HepG2 (cell line): Measurements from ENCODE around the gene MFGE8. TPM values are rescaled to one million over a fixed set of nuclear protein-coding genes. Genes with fewer than 3 reads are reported as not detected.

Experiments
- CHD4 ChIP-seq: fragments of 200-600 bp; sonication (generic); IDR thresholded peaks from 2 replicates; pipeline ENCODE4 v1.7.0; 2017; ENCODE audit warnings: mild to moderate bottlenecking, low read length, borderline replicate concordance
- DR1 ChIP-seq: sonication (generic); formaldehyde crosslinking; IDR thresholded peaks from 2 replicates; pipeline ENCODE4 v1.8.0; 2021; ENCODE audit warnings: mild to moderate bottlenecking, missing genetic modification reagents, inconsistent platforms
- ELF3 ChIP-seq: IDR thresholded peaks from 2 replicates; pipeline ENCODE4 v1.6.1; 2016; ENCODE audit warnings: missing genetic modification reagents, missing compliant biosample characterization
- KDM1A ChIP-seq: IDR thresholded peaks from 2 replicates; pipeline ENCODE4 v1.6.1; 2016; ENCODE audit warnings: missing compliant biosample characterization
- MBNL3 ChIP-seq: fragments of 250-450 bp; sonication (Bioruptor Pico); conservative IDR thresholded peaks from 2 replicates; pipeline ENCODE4 v1.8.0; 2022; ENCODE audit warnings: mild to moderate bottlenecking, inconsistent platforms
- NR2F6 ChIP-seq, 2 experiments: IDR thresholded peaks; 2 replicates each; pipeline ENCODE4 v1.6.1; 2016; ENCODE audit warnings: antibody characterized with exemption in 1 of 2, mild to moderate bottlenecking in 1 of 2
- PAWR ChIP-seq: sonication (generic); formaldehyde crosslinking; IDR thresholded peaks from 2 replicates; pipeline ENCODE4 v1.4.0; 2020; ENCODE audit warnings: missing genetic modification reagents, mild to moderate bottlenecking, borderline replicate concordance
- PHF5A ChIP-seq: IDR thresholded peaks from one replicate; pipeline ENCODE4 v1.6.1; 2018; ENCODE audit warnings: low read depth, missing genetic modification reagents; ENCODE audit not compliant: unreplicated experiment
- POLR2A ChIP-seq, 2 experiments: IDR thresholded peaks; 2 replicates each; pipeline ENCODE4 v1.6.1; 2011; ENCODE audit warnings: low read depth in 2 of 2, low read length in 2 of 2, mild to moderate bottlenecking in 1 of 2, moderate library complexity in 1 of 2; ENCODE audit not compliant: insufficient read depth in 1 of 2
- SIN3B ChIP-seq: fragments of 150-350 bp; IDR thresholded peaks from 2 replicates; pipeline ENCODE4 v1.6.1; 2014; ENCODE audit warnings: low read length
- SNRNP70 ChIP-seq: fragments of 200-400 bp; formaldehyde crosslinking; IDR thresholded peaks from 2 replicates; pipeline ENCODE4 v1.6.1; 2017; ENCODE audit warnings: mild to moderate bottlenecking, low read depth, low read length, moderate library complexity
- XRCC5 ChIP-seq: fragments of 200-400 bp; formaldehyde crosslinking; optimal IDR thresholded peaks from 2 replicates; pipeline ENCODE3; 2017; ENCODE audit warnings: mild to moderate bottlenecking, low read length
- ZBTB42 ChIP-seq: sonication (generic); formaldehyde crosslinking; IDR thresholded peaks from 2 replicates; pipeline ENCODE4 v1.5.0; 2020; ENCODE audit warnings: mild to moderate bottlenecking, missing genetic modification reagents
- ZNF24 ChIP-seq: fragments of 450-650 bp; IDR thresholded peaks from 2 replicates; pipeline ENCODE4 v1.6.1; 2017; ENCODE audit warnings: antibody characterized with exemption, mild to moderate bottlenecking
- ZNF451 ChIP-seq: sonication (generic); formaldehyde crosslinking; IDR thresholded peaks from 2 replicates; pipeline ENCODE4 v1.5.0; 2020; ENCODE audit warnings: mild to moderate bottlenecking, missing genetic modification reagents
- ZNF589 ChIP-seq: sonication (generic); formaldehyde crosslinking; conservative IDR thresholded peaks from 2 replicates; pipeline ENCODE4 v1.8.0; 2022; ENCODE audit warnings: mild to moderate bottlenecking, moderate library complexity, missing genetic modification reagents
- ZNF644 ChIP-seq: IDR thresholded peaks from 2 replicates; pipeline ENCODE4 v1.6.1; 2016; ENCODE audit warnings: low read depth
- ZNF788 ChIP-seq: sonication (generic); formaldehyde crosslinking; IDR thresholded peaks from 2 replicates; pipeline ENCODE4 v1.5.0; 2020; ENCODE audit warnings: mild to moderate bottlenecking, missing genetic modification reagents, borderline replicate concordance
- polyA plus RNA-seq, 8 experiments: library from polyadenylated mRNA; depleted of rRNA in 3 of 8; stranded (reverse) in 7 of 8; unstranded in 1 of 8; fragments of >200 nt; fragmentation: Illumina TruSeq in 4 of 8; extraction: Trizol in 4 of 8; gene quantifications; 2 replicates each; pipeline versions ENCODE4 v1.2.1 to v1.2.3, GENCODE V29; 2011 to 2016; ENCODE audit warnings: low read depth in 4 of 8, missing spikeins in 1 of 8, mixed read lengths in 1 of 8; ENCODE audit not compliant: insufficient read depth in 1 of 8
- total RNA-seq, 5 experiments: library from RNA; depleted of rRNA; stranded (reverse); fragments of >200 nt; fragmentation: Illumina TruSeq; extraction: Trizol; gene quantifications; 2 replicates each; pipeline ENCODE4 v1.2.3, GENCODE V29; 2016; ENCODE audit warnings: low read depth in 1 of 5
- TF ChIP-seq, protein P1 (sequence below): sonication (generic); formaldehyde crosslinking; IDR thresholded peaks from 2 replicates; pipeline ENCODE4 v1.5.1; 2020; ENCODE audit warnings: mild to moderate bottlenecking, moderate library complexity, missing genetic modification reagents
- TF ChIP-seq, protein P2 (sequence below): sonication (generic); formaldehyde crosslinking; IDR thresholded peaks from 2 replicates; pipeline ENCODE4 v1.8.0; 2023; ENCODE audit warnings: mild to moderate bottlenecking, missing genetic modification reagents
- TF ChIP-seq, protein P3 (sequence below), 2 experiments: fragments of 450-650 bp in 1 of 2; sonication (generic) in 1 of 2; formaldehyde crosslinking; IDR thresholded peaks; 2 replicates each; pipeline versions ENCODE4 v1.5.0 to v1.8.0; 2020 to 2022; ENCODE audit warnings: mild to moderate bottlenecking in 1 of 2, missing genetic modification reagents in 1 of 2
- TF ChIP-seq, protein P4 (sequence below): sonication (generic); formaldehyde crosslinking; conservative IDR thresholded peaks from 2 replicates; pipeline ENCODE4 v1.8.0; 2022; ENCODE audit warnings: missing genetic modification reagents
- TF ChIP-seq, protein P5 (sequence below): sonication (generic); formaldehyde crosslinking; conservative IDR thresholded peaks from 2 replicates; pipeline ENCODE4 v1.8.0; 2022; ENCODE audit warnings: mild to moderate bottlenecking, moderate library complexity, missing genetic modification reagents

MFGE8 gene
- total and polyA plus RNA-seq, 2 of the 13 experiments (the other 11 are each of a cell fraction or from before 2014, with no cell fraction given), result 3.4 to 22.1 TPM

DNA sequence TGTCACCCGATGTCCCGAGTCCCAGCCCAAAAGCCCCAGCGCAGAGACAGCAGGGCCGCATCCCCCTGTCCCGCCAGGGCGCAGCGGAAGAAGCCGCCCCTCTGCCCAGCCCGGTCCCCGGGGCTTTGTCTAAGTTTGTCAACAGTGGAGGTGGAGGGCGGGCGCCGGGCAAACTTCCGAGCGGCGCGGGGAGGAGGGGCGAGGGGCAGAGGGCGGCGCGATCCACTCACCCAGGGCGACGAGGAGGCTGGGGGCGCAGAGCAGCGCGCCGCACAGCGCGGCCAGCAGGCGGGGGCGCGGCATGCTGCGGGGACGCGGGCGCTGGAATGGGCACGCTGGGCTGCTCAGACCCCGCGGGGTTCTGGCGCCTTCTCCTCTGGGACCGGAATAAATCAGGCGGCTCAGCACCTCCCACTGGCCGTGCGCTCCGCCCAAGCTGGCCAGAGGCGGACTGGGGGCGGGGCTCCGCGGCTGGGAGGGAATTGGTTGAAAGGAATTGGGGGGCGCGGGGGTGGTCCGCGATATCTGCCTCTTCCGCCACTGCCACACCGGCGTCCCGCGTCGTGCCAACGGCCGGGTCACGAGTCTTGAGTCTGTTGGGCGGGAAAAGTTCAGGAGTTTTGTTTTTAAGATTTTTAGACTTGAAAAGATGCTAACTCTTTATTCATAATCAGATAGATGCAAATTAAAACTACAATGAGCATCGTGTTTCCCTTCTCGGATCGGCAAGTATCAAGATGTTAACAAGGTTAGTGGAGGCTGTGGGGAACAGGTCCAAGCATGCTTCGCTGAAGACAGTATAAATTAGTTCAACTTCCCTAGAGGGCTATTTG, at the start of gene MFGE8 (continued):
- TF ChIP-seq, protein P1, sequence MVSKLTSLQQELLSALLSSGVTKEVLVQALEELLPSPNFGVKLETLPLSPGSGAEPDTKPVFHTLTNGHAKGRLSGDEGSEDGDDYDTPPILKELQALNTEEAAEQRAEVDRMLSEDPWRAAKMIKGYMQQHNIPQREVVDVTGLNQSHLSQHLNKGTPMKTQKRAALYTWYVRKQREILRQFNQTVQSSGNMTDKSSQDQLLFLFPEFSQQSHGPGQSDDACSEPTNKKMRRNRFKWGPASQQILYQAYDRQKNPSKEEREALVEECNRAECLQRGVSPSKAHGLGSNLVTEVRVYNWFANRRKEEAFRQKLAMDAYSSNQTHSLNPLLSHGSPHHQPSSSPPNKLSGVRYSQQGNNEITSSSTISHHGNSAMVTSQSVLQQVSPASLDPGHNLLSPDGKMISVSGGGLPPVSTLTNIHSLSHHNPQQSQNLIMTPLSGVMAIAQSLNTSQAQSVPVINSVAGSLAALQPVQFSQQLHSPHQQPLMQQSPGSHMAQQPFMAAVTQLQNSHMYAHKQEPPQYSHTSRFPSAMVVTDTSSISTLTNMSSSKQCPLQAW (CRISPR knock-in tag), result no peak
- TF ChIP-seq POLR2A (IDR thresholded peaks at IDR 0.05; ENCODE audit: insufficient read depth in 1 of 2, low read depth in 2 of 2, low read length in 2 of 2), result peak in 1 of 2 experiments; percentile 71; a peak in 2 of 4 replicates
- 0 out of 2 replicates have a peak, but pooled peaks have one; percentile 26 for TF ChIP-seq ELF3 (CRISPR knock-in tag)
- no peak for TF ChIP-seq ZBTB42 (CRISPR knock-in tag)
- TF ChIP-seq NR2F6 (IDR thresholded peaks at IDR 0.05), result no peak
- TF ChIP-seq NR2F6 (CRISPR knock-in tag; IDR thresholded peaks at IDR 0.05), result no peak
- 0 out of 2 replicates have a peak, but pooled peaks have one; percentile 19 for TF ChIP-seq ZNF644 (CRISPR knock-in tag)
- TF ChIP-seq ZNF24, result no peak
- peak; percentile 51 for TF ChIP-seq XRCC5
- TF ChIP-seq, protein P2, sequence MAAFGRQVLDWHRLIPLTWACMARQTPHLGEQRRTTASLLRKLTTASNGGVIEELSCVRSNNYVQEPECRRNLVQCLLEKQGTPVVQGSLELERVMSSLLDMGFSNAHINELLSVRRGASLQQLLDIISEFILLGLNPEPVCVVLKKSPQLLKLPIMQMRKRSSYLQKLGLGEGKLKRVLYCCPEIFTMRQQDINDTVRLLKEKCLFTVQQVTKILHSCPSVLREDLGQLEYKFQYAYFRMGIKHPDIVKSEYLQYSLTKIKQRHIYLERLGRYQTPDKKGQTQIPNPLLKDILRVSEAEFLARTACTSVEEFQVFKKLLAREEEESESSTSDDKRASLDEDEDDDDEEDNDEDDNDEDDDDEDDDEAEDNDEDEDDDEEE (CRISPR knock-in tag), result peak; percentile 68; the same call in 1 of the 2 replicates
- no peak for TF ChIP-seq KDM1A (CRISPR knock-in tag)
- TF ChIP-seq PAWR (CRISPR knock-in tag), result no peak
- TF ChIP-seq, protein P3, sequence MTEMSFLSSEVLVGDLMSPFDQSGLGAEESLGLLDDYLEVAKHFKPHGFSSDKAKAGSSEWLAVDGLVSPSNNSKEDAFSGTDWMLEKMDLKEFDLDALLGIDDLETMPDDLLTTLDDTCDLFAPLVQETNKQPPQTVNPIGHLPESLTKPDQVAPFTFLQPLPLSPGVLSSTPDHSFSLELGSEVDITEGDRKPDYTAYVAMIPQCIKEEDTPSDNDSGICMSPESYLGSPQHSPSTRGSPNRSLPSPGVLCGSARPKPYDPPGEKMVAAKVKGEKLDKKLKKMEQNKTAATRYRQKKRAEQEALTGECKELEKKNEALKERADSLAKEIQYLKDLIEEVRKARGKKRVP (CRISPR knock-in tag; IDR thresholded peaks at IDR 0.05), result 0 out of 4 replicates have a peak, but pooled peaks of 1 of the 2 experiments have one; percentile 21
- TF ChIP-seq CHD4, result no peak
- 0 out of 2 replicates have a peak, but pooled peaks have one; percentile 40 for TF ChIP-seq ZNF451 (CRISPR knock-in tag)
- TF ChIP-seq, protein P4, sequence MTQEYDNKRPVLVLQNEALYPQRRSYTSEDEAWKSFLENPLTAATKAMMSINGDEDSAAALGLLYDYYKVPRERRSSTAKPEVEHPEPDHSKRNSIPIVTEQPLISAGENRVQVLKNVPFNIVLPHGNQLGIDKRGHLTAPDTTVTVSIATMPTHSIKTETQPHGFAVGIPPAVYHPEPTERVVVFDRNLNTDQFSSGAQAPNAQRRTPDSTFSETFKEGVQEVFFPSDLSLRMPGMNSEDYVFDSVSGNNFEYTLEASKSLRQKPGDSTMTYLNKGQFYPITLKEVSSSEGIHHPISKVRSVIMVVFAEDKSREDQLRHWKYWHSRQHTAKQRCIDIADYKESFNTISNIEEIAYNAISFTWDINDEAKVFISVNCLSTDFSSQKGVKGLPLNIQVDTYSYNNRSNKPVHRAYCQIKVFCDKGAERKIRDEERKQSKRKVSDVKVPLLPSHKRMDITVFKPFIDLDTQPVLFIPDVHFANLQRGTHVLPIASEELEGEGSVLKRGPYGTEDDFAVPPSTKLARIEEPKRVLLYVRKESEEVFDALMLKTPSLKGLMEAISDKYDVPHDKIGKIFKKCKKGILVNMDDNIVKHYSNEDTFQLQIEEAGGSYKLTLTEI, result no peak
- TF ChIP-seq, protein P5, sequence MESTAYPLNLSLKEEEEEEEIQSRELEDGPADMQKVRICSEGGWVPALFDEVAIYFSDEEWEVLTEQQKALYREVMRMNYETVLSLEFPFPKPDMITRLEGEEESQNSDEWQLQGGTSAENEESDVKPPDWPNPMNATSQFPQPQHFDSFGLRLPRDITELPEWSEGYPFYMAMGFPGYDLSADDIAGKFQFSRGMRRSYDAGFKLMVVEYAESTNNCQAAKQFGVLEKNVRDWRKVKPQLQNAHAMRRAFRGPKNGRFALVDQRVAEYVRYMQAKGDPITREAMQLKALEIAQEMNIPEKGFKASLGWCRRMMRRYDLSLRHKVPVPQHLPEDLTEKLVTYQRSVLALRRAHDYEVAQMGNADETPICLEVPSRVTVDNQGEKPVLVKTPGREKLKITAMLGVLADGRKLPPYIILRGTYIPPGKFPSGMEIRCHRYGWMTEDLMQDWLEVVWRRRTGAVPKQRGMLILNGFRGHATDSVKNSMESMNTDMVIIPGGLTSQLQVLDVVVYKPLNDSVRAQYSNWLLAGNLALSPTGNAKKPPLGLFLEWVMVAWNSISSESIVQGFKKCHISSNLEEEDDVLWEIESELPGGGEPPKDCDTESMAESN, result 0 out of 2 replicates have a peak, but pooled peaks have one; percentile 45
- TF ChIP-seq PHF5A (CRISPR knock-in tag), result no peak
- TF ChIP-seq DR1 (CRISPR knock-in tag), result no peak
- TF ChIP-seq SNRNP70, result no peak
- no peak for TF ChIP-seq ZNF788 (CRISPR knock-in tag)
- TF ChIP-seq ZNF589 (CRISPR knock-in tag), result no peak
- TF ChIP-seq MBNL3 (CRISPR knock-in tag), result no peak
- TF ChIP-seq SIN3B, result no peak
